ENCODE results near the gene PHF2.

Gene PHF2

GRCh38 chr9:93567271-93567959 is 9.0 kb upstream of the PHF2 start:
- in situ Hi-C loops (cut with HindIII; ENCODE audit: low sequenced_read_pairs) = loop anchor here (10.0 kb wide), 1 partner anchor 53 kb away; no protein-coding TSS in a partner anchor

DNA sequence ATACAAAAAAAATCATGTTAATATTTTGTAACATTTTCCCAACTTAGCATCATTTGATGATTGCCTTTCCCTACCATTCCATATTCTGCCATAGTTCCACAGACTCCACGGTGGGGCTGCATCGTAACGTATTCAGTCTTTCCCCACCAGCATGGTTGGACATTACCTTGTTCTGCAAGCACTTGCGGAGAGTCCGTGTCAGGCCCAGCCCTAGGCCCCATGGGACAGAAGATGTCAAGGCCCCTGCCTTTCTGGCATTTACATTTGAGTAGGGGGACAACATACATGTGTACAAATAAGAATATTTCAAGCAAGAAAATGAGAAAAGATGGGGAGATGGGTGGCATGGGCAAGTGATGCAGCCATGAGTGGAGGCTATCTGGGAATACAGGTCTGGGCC is 8.2 kb upstream of the PHF2 start:
- in situ Hi-C loops (cut with HindIII; ENCODE audit: low sequenced_read_pairs) = loop anchor here (10.0 kb wide), 1 partner anchor 53 kb away; no protein-coding TSS in a partner anchor

GRCh38 chr9:93569621-93570174 is 6.7 kb upstream of the PHF2 start:
- in situ Hi-C loops (cut with HindIII; ENCODE audit: low sequenced_read_pairs) = loop anchor here (10.0 kb wide), 1 partner anchor 55 kb away; no protein-coding TSS in a partner anchor

DNA sequence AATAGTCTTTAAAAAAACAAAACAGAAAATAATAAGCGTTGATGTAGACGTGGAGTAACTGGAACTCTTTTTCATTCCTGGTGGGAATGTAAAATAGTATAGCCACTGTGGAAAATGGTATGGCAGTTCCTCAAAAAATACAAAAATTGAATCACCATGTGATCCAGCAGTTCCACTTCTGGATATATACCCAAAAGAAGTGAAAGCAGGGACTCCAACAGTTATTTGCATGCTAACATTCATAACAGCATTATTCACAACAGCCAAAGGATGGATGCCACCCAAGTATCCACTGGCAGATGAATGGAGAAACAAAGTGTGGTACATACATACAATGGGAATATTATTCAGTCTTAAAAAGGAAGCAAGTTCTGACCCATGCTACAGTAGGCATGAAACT is 4.2 kb upstream of the PHF2 start:
- in situ Hi-C loops (cut with HindIII; ENCODE audit: low sequenced_read_pairs) = no loop called here

GRCh38 chr9:93572636-93573515 is 3.5 kb upstream of the PHF2 start:
- in situ Hi-C loops (cut with HindIII; ENCODE audit: low sequenced_read_pairs) = no loop called here

DNA sequence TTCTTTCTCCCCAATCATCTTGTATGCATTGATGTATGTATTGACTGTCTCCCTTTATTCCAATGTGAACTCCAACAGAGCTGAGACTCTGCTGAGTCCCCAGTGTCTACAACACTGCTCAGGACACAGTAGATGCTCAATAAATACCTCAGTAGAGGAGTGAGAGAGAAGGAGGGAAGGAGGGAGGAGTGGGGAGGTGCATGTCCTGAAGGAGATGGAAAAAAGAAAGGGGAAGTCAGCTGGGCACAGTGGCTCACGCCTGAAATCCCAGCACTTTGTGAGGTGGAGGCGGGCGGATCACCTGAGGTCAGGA is 2.9 kb upstream of the PHF2 start:
- in situ Hi-C loops (cut with HindIII; ENCODE audit: low sequenced_read_pairs) = no loop called here

DNA sequence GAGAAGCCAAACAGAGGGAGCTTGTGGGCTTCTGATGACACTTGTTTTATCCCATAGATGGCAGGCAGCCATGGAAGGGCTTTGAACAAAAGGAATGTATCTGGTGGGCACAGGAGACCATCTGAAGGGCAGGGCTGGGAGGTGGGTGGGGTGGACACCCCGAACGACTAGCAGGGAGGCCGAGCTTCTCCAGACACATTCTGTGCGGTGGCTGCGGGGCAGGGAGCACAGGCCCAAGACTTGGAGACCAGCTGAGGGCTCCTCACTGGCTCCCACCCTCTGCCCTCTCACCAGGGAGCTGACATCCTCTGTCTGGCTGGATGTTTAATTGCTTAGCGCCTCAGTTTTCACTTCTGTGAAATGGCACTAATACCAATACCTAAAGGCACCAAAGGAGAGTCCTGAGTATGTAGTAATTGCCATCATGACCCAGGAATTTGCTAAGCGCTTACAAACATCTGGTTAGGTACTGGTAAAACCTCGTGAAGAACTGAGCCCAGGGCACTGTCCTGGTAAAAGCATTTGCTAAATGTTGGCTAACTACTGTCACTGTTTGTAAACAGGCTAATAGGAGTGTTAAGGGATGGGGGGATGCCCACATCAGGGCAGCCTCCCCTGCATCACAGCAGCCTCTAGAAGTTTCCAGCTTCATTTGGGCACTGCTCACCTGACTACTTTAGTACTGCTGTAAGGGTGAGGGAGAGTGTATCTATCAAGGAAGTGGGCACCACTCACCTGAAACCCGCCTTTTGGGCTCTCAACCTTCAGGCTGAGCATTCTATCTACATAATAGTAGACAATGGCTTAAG is 2.1 kb upstream of the PHF2 start:
- in situ Hi-C loops (cut with HindIII; ENCODE audit: low sequenced_read_pairs) = no loop called here

- in situ Hi-C loops (cut with HindIII; ENCODE audit: low sequenced_read_pairs) = no loop called here
Observed at GRCh38 chr9:93574900-93575795, 1.2 kb upstream of the PHF2 start.

DNA sequence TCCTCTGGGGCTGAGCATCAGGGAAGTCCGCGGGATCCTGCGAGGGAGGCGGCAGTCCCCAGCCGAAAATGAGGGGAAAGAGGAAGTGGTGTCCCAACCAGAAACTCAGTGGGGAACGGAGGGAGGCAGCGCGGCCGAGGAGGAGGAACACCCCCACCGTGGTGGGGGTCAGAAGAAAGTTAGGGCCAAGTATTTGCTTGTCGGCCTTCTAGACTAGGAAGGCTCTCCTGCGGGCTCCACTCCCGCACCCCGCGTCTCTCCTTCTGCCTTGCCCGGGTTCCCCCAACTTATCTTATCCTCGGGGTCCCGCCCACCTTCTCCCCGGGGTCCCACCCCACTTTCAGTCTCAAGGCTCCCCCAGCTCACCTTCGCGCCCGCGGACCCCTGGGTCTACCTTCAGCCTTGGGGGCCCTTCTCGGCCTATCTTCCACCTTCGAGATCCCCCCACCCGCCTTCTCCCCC is 557 bp upstream of the PHF2 start:
- in situ Hi-C loops (cut with HindIII; ENCODE audit: low sequenced_read_pairs) = no loop called here

- in situ Hi-C loops (cut with HindIII; ENCODE audit: low sequenced_read_pairs) = no loop called here
Observed at GRCh38 chr9:93577078-93577974, 942 bp downstream of the PHF2 start.

DNA sequence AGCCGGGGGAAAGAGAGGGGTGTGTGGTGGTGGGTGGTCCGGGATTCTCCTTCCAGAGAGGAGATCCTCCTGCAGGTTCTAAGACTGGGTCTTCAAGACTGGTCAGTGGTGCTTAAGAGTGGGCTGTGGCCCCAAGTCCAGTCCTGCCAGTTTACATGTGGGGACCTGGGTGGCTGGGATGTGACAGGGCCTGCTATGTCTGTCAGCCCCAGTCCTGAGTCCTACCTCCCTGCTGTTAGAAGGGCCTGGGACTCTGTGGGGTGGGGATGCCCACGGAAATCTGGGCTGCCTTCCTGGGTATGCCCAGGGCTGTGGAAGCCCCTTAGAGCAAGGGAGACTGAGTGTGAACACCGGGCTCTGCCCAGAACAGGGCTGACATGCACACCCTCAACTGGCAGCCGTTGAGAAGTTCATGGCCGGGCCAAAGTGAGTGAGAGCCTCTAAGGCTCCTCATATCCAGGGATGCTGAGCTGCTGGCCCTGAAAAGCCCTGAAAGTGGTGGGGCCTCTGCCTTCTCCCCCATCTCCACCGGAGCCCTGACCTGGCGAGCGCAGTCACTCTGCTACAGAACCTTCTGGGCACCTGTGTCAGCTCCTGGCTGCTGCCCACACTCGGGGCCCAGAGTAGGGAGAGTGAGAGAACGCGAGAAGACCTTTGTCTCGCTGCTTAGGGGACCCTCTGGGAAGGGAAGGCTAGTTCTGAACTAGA is 1.7 kb downstream of the PHF2 start:
- in situ Hi-C loops (cut with HindIII; ENCODE audit: low sequenced_read_pairs) = no loop called here

- in situ Hi-C loops (cut with HindIII; ENCODE audit: low sequenced_read_pairs) = no loop called here
Observed at GRCh38 chr9:93578844-93579243, 2.5 kb downstream of the PHF2 start.

GRCh38 chr9:93579711-93580516 is 3.5 kb downstream of the PHF2 start:
- in situ Hi-C loops (cut with HindIII; ENCODE audit: low sequenced_read_pairs) = no loop called here

DNA sequence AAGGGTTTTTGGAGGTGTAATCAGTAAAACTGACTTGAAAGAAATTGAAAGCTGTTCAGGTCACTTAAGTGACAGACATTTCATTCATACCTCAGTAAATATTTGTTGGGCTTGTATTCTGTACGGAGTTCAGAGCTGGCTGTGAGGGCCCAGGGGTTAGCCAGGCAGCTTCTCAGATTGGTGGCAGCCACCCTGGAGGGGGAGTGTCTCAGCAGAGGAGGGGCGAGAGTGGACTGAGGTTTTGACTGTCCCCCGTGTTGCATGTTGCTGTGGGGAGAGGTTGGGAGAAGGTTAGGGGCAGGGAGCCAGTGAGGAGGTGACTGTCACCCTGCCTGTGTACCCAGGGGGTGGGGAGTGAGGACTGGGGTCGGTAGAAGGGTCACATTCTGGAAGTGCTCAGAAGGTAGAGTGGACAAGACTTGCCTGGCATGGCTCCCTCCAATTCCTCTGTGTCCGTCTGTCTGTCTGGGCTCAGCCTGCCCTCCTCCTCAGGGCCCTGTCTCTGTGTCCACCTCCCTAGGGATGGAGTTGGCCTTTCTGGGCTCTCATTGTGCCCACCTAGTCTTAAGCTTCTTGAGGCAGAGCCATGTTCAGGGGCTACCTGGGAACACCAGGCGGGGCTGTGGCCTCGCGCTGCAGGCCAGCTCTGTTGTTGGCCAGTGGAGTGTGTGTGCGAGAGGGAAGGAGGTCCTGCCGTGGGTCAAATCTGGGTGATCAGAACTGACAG is 4.4 kb downstream of the PHF2 start:
- in situ Hi-C loops (cut with HindIII; ENCODE audit: low sequenced_read_pairs) = no loop called here

- in situ Hi-C loops (cut with HindIII; ENCODE audit: low sequenced_read_pairs) = no loop called here
Observed at GRCh38 chr9:93582115-93582514, 5.7 kb downstream of the PHF2 start.

DNA sequence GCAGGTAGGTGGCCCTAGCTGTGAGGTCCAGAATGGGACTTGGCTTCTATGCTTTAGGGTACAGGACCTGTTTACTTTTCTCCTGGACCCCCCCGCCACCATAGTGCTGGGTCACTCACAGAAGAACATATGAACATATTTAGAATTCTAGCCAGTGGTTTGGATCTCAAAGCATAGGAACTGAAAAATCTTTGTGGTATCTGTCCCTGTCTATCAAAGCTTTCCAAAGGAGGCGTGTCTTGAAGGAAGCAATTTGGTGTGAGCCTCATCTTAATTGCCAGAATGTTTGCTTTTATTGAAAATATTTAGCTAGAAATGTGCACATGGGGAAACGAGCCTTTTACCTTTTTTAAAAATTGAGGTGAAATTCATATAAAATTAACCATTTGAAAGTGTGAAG is 6.2 kb downstream of the PHF2 start:
- in situ Hi-C loops (cut with HindIII; ENCODE audit: low sequenced_read_pairs) = no loop called here

DNA sequence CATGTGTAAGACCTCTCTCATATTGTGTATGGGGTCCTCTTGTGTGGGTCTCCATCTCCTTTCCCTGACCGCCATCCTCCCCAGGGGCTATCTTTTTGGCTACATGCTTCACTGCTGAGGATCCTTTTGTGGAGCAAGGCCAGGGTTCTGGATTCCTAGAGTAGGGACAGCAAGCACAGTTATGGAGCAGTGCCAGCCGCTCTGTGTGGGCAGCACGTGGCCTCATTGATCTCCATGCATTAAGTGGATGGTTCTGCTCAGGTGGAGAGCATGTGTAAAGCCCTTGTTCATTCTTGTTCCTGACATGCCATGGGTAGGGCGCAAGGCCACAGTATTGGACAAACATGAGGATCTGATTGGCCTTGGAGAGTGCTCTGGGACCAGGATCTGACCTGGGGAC is 8.9 kb downstream of the PHF2 start:
- in situ Hi-C loops (cut with HindIII; ENCODE audit: low sequenced_read_pairs) = no loop called here

All from endothelial cell of hepatic sinusoid (primary cell).